Breast epithelium (tissue), 4 donors: ENCODE measurements around the gene BNC2. TPM values are rescaled to one million over a fixed set of nuclear protein-coding genes. Genes with fewer than 3 reads are reported as not detected.

ENCODE experiments used
- DNase-seq, 2 donors: peaks; one replicate each; pipeline ENCODE4 v3.0.0-alpha.2; 2019; ENCODE audit warnings: low spot score in 2 of 2
- H3K27ac ChIP-seq, 2 donors: fragments of 200-600 bp; sonication (generic) in 1 of 2; one replicate each; pipeline ENCODE4 v1.5.1; 2016 to 2019; ENCODE audit warnings: mild to moderate bottlenecking in 1 of 2
- H3K27me3 ChIP-seq, 2 donors: fragments of 200-600 bp; sonication (generic) in 1 of 2; one replicate each; pipeline versions ENCODE4 v1.5.1 to v1.6.0; 2017 to 2019; ENCODE audit warnings: control low read depth in 1 of 2, mild to moderate bottlenecking in 1 of 2
- H3K36me3 ChIP-seq: fragments of 200-600 bp; one replicate; pipeline ENCODE4 v1.5.1; 2019
- H3K4me1 ChIP-seq, 2 donors: fragments of 200-600 bp; sonication (generic); one replicate each; pipeline ENCODE4 v1.5.1; 2016 to 2019; ENCODE audit warnings: control low read depth in 1 of 2
- H3K4me3 ChIP-seq, 3 donors: fragments of 200-600 bp; sonication (generic); 1 replicate in 2 of 3; 2 replicates in 1 of 3; pipeline ENCODE4 v1.5.1; 2016 to 2019; ENCODE audit warnings: mild to moderate bottlenecking in 3 of 3, moderate library complexity in 2 of 3
- H3K9me3 ChIP-seq, 2 donors: fragments of 200-600 bp; sonication (generic) in 1 of 2; one replicate each; pipeline ENCODE4 v1.5.1; 2016 to 2019; ENCODE audit warnings: control low read depth in 1 of 2
- CTCF ChIP-seq, 3 donors: fragments of 450-650 bp; IDR thresholded peaks; one replicate each; pipeline ENCODE4 v1.5.1; 2016 to 2017; ENCODE audit warnings: antibody characterized with exemption in 3 of 3, mild to moderate bottlenecking in 3 of 3, moderate library complexity in 3 of 3
- POLR2A ChIP-seq: fragments of 450-650 bp; IDR thresholded peaks from one replicate; pipeline ENCODE4 v1.6.1; 2016; ENCODE audit warnings: antibody characterized with exemption, mild to moderate bottlenecking, moderate library complexity
- POLR2AphosphoS5 ChIP-seq, 3 donors: sonication (generic); formaldehyde crosslinking; IDR thresholded peaks; one replicate each; pipeline ENCODE4 v1.6.1; 2017; ENCODE audit warnings: antibody characterized with exemption in 3 of 3
- intact Hi-C: fragments of 100-400 bp; cut with DNase I; formaldehyde crosslinking; loops from one replicate; pipeline ENCODE4 v1.15.1; 2023; ENCODE audit warnings: low total_unique reads
- total RNA-seq, 3 donors: library from RNA; depleted of rRNA; stranded (reverse); fragments of >200 nt; gene quantifications; one replicate each; pipeline ENCODE4 v1.1.0, GENCODE V29; 2016

The BNC2 gene
- total RNA-seq, 3 donors from 2014 or later = 15.8 to 21.1 (median 17.0) TPM

- H3K4me3 ChIP-seq = peak overlapping the region in 1 of 3 donors; percentile 25
- H3K4me1 ChIP-seq = no peaks in the 10 kb centered on the region
- no peak overlapping the region for H3K27ac ChIP-seq
These were observed 216.7 kb downstream of the BNC2 start for GRCh38 chr9:16653491-16654399.

GRCh38 chr9:16652582-16652981, 217.9 kb downstream of the BNC2 start:
- H3K4me3 ChIP-seq = no peak overlapping the region
- intact Hi-C loops = no loop called here

More at GRCh38 chr9:16653491-16654399, 216.7 kb downstream of the BNC2 start:
- intact Hi-C loops = no loop called here
- Histone ChIP-seq H3K36me3 (no peaks in the 10 kb centered on the region), H3K9me3 (no peaks in the 10 kb centered on the region), H3K27me3 (no peaks in the 10 kb centered on the region)
- TF ChIP-seq POLR2AphosphoS5 (IDR thresholded peaks at IDR 0.05) (no peak), POLR2A (no peak), CTCF (IDR thresholded peaks at IDR 0.05) (no peak)
- DNase-seq = no peak

GRCh38 chr9:16651446-16651964, 219.0 kb downstream of the BNC2 start:
- no peak overlapping the region for H3K27ac ChIP-seq
- H3K4me3 ChIP-seq = no peak overlapping the region
- H3K9me3 ChIP-seq = no peaks in the 10 kb centered on the region
- H3K4me1 ChIP-seq = no peaks in the 10 kb centered on the region
- intact Hi-C loops = no loop called here
- no peak for TF ChIP-seq CTCF (IDR thresholded peaks at IDR 0.05)
- TF ChIP-seq POLR2AphosphoS5 (IDR thresholded peaks at IDR 0.05) = no peak
- no peak for TF ChIP-seq POLR2A
- no peaks in the 10 kb centered on the region for H3K27me3 ChIP-seq
- no peaks in the 10 kb centered on the region for H3K36me3 ChIP-seq
- no peak for DNase-seq

More at GRCh38 chr9:16652582-16652981, 217.9 kb downstream of the BNC2 start:
- no peaks in the 10 kb centered on the region for H3K27me3 ChIP-seq
- H3K4me1 ChIP-seq = no peaks in the 10 kb centered on the region
- no peak for TF ChIP-seq CTCF (IDR thresholded peaks at IDR 0.05)
- no peak for TF ChIP-seq POLR2A
- no peak for TF ChIP-seq POLR2AphosphoS5 (IDR thresholded peaks at IDR 0.05)
- no peaks in the 10 kb centered on the region for H3K9me3 ChIP-seq
- DNase-seq = no peak
- H3K27ac ChIP-seq = no peak overlapping the region
- no peaks in the 10 kb centered on the region for H3K36me3 ChIP-seq

- H3K4me3 ChIP-seq = no peak overlapping the region
- intact Hi-C loops = no loop called here
- no peaks in the 10 kb centered on the region for H3K36me3 ChIP-seq
- H3K9me3 ChIP-seq = no peaks in the 10 kb centered on the region
- H3K27ac ChIP-seq = no peak overlapping the region
- no peaks in the 10 kb centered on the region for H3K27me3 ChIP-seq
- no peak for DNase-seq
- no peaks in the 10 kb centered on the region for H3K4me1 ChIP-seq
- TF ChIP-seq POLR2AphosphoS5 (IDR thresholded peaks at IDR 0.05) (no peak), CTCF (IDR thresholded peaks at IDR 0.05) (no peak), POLR2A (no peak)
These were observed 224.5 kb downstream of the BNC2 start for GRCh38 chr9:16645970-16646369.
